GM18868 (cell line): ENCODE measurements around the gene NCR1.
"Not testable (repeated sequence)": the region's sequence is repeated elsewhere in the genome, so short reads cannot be mapped to it uniquely, and the experiment has no call there.

Experiments used
- ATAC-seq: cut with Tn5 transposase; IDR thresholded peaks from one replicate; pipeline ENCODE4 v1.9.1; 2021; ENCODE audit warnings: mild to moderate bottlenecking, moderate library complexity; ENCODE audit not compliant: unreplicated experiment

NCR1 gene

GRCh38 chr19:54906819-54907218 is 871 bp downstream of the NCR1 start:
- ATAC-seq = no peak

- not testable (repeated sequence) for ATAC-seq
Measured at GRCh38 chr19:54907899-54908298, 2.0 kb downstream of the NCR1 start.

- ATAC-seq = no peak
Measured at GRCh38 chr19:54916822-54917221, 10.9 kb downstream of the NCR1 start.

GRCh38 chr19:54918499-54918898 is 12.6 kb downstream of the NCR1 start:
- no peak for ATAC-seq

- ATAC-seq = not testable (repeated sequence)
Measured at GRCh38 chr19:54919646-54920563, 14.0 kb downstream of the NCR1 start.

- ATAC-seq = no peak
Measured at GRCh38 chr19:54921082-54921481, 15.1 kb downstream of the NCR1 start.

GRCh38 chr19:54923276-54923675 is 17.3 kb downstream of the NCR1 start:
- no peak for ATAC-seq

GRCh38 chr19:54928299-54928698 is 22.4 kb downstream of the NCR1 start:
- no peak for ATAC-seq

GRCh38 chr19:54937926-54938325 is 32.0 kb downstream of the NCR1 start:
- no peak for ATAC-seq

GRCh38 chr19:54938906-54939305 is 33.0 kb downstream of the NCR1 start:
- no peak for ATAC-seq

- not testable (repeated sequence) for ATAC-seq
Measured at GRCh38 chr19:54939538-54939937, 33.6 kb downstream of the NCR1 start.

GRCh38 chr19:54943772-54944361 is 37.9 kb downstream of the NCR1 start:
- not testable (repeated sequence) for ATAC-seq

- no peak for ATAC-seq
Measured at GRCh38 chr19:54947381-54947780, 41.4 kb downstream of the NCR1 start, which contains the start of gene NLRP7. NLRP7 (minus strand) TSS chr19:54947530.

GRCh38 chr19:54949412-54949811 is 43.5 kb downstream of the NCR1 start:
- ATAC-seq = no peak

GRCh38 chr19:54950580-54950979 is 44.6 kb downstream of the NCR1 start:
- not testable (repeated sequence) for ATAC-seq

- ATAC-seq = no peak
Measured at GRCh38 chr19:54952591-54953344, 46.8 kb downstream of the NCR1 start.

GRCh38 chr19:54953345-54953713 is 47.4 kb downstream of the NCR1 start:
- not testable (repeated sequence) for ATAC-seq

GRCh38 chr19:54955376-54955775 is 49.4 kb downstream of the NCR1 start:
- no peak for ATAC-seq

GRCh38 chr19:54959840-54960239 is 53.9 kb downstream of the NCR1 start:
- ATAC-seq = peak; percentile 51
